ENCODE measurements around the gene ERC1. TPM values are rescaled to one million over a fixed set of nuclear protein-coding genes. Genes with fewer than 3 reads are reported as not detected.
"Not testable (repeated sequence)": the region's sequence is repeated elsewhere in the genome, so short reads cannot be mapped to it uniquely, and the experiment has no call there.

The ERC1 gene
- total and polyA plus RNA-seq, 2 of the 4 experiments (the other 2 are of a cell fraction): 11.6 to 25.6 TPM

DNA sequence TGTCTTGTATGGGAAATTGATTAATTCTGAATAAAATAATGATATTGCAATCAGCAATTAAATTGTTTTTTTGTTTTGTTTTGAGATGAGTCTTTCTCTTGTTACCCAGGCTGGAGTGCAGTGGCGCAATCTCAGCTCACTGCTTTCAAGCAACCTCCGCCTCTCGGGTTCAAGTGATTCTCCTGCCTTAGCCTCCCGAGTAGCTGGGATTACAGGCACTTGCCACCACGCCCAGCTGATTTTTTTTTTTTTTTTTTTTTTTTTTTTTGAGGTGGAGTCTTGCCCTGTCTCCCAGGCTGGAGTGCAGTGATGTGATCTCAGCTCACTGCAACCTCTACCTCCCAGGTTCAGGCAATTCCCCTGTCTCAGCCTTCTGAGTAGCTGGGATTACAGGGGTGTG lies 217.7 kb downstream of the ERC1 start:
- H3K4me3 ChIP-seq (ENCODE audit: insufficient read depth, low read depth, low read length); H2BK5ac ChIP-seq (ENCODE audit: low read depth, low read length, poor library complexity, severe bottlenecking); CTCF ChIA-PET; H4K5ac ChIP-seq (ENCODE audit: low read depth, low read length); H2BK20ac ChIP-seq (ENCODE audit: low read depth, low read length); H3K4me1 ChIP-seq (ENCODE audit: control insufficient read depth, insufficient read depth, low read length); H2AFZ ChIP-seq (replicated peaks; ENCODE audit: low read length, poor library complexity); H4K20me1 ChIP-seq (ENCODE audit: insufficient read depth, low read length); H3K27me3 ChIP-seq (ENCODE audit: control insufficient read depth, insufficient read depth, low read length); H3K18ac ChIP-seq (ENCODE audit: low read depth, low read length); H3K36me3 ChIP-seq (ENCODE audit: control insufficient read depth, insufficient read depth, low read length); BruUV-seq (replicated peaks); ATAC-seq (ENCODE audit: low read depth); H3K23ac ChIP-seq (ENCODE audit: low read depth, low read length); H2BK120ac ChIP-seq (ENCODE audit: low read depth, low read length); H3K9me3 ChIP-seq (ENCODE audit: control insufficient read depth, insufficient read depth, low read length); H3K27ac ChIP-seq (ENCODE audit: insufficient read depth, low read length); H2BK15ac ChIP-seq (ENCODE audit: low read depth, low read length); H3K4ac ChIP-seq (ENCODE audit: low read depth, low read length); H3K9ac ChIP-seq (ENCODE audit: low read depth, low read length); H3K9me1 ChIP-seq (ENCODE audit: insufficient read depth, low read length); H3K14ac ChIP-seq (replicated peaks; ENCODE audit: low read depth, low read length); H3K56ac ChIP-seq (ENCODE audit: extremely low read depth, insufficient read depth, low read length); DNase-seq; H3K4me2 ChIP-seq (ENCODE audit: low read depth, low read length); H2AK5ac ChIP-seq (ENCODE audit: low read depth, low read length); POLR2A ChIA-PET (ENCODE audit: unreplicated experiment); dilution Hi-C loops (cut with HindIII; ENCODE audit: low sequenced_read_pairs, unreplicated experiment); H2AK9ac ChIP-seq (replicated peaks; ENCODE audit: low read depth, low read length, poor library complexity); in situ Hi-C loops (cut with MboI; ENCODE audit: low sequenced_read_pairs); H4K91ac ChIP-seq (ENCODE audit: insufficient read depth, low read depth, low read length); H4K8ac ChIP-seq (ENCODE audit: low read depth in 2 of 2, low read length in 2 of 2): not testable (repeated sequence)
- H3K79me1 ChIP-seq (ENCODE audit: low read depth in 1 of 2, low read length in 2 of 2): peaks cover 15 to 19% of the 10 kb centered on the region in 2 experiments; a peak in 3 of 4 replicates
- intact Hi-C loops (cut with micrococcal nuclease): loop anchor here (5.0 kb wide), 1 partner anchor 374 kb away; no protein-coding TSS in a partner anchor
- no CpG with 5 or more reads among the region's 5 CpGs for WGBS, 2 experiments (ENCODE audit: extremely low coverage in 2 of 2, insufficient read length in 1 of 2)
